Neural cell (in vitro differentiated cells): ENCODE data around the gene TOP1. TPM values are rescaled to one million over a fixed set of nuclear protein-coding genes. Genes with fewer than 3 reads are reported as not detected.

ENCODE experiments used
- H2AFZ ChIP-seq: fragments of 200-600, 300-800 bp; sonication (generic), shearing (Covaris generic); 2 replicates; pipeline ENCODE4 v1.6.0; 2014; ENCODE audit warnings: low read depth, mild to moderate bottlenecking, antibody characterized with exemption, low read length, moderate library complexity
- H3F3A ChIP-seq: fragments of 200-600 bp; shearing (Covaris generic); 2 replicates; pipeline ENCODE4 v1.6.1; 2016; ENCODE audit warnings: mild to moderate bottlenecking, moderate library complexity, mixed read lengths, antibody characterized with exemption, low read length; ENCODE audit not compliant: insufficient read depth, poor library complexity, severe bottlenecking
- H3K27ac ChIP-seq: fragments of 200-600, 300-800 bp; sonication (generic), shearing (Covaris generic); 2 replicates; pipeline ENCODE4 v1.5.1; 2014; ENCODE audit warnings: mild to moderate bottlenecking, low read length, moderate library complexity
- H3K27me3 ChIP-seq: fragments of 300-800, 200-600 bp; sonication (generic), shearing (Covaris generic); 2 replicates; pipeline ENCODE4 v1.6.0; 2014; ENCODE audit warnings: mild to moderate bottlenecking, low read depth, low read length, moderate library complexity; ENCODE audit not compliant: insufficient read depth
- H3K36me3 ChIP-seq: fragments of 300-800, 200-600 bp; sonication (generic), shearing (Covaris generic); 2 replicates; pipeline ENCODE4 v1.5.1; 2014; ENCODE audit warnings: mild to moderate bottlenecking, antibody characterized with exemption, low read length, moderate library complexity; ENCODE audit not compliant: insufficient read depth
- H3K4me2 ChIP-seq: fragments of 300-800, 200-600 bp; sonication (generic), shearing (Covaris generic); 2 replicates; pipeline ENCODE4 v1.6.0; 2014; ENCODE audit warnings: mild to moderate bottlenecking, low read length
- H3K4me3 ChIP-seq: fragments of 300-800, 200-600 bp; sonication (generic), shearing (Covaris generic); 2 replicates; pipeline ENCODE4 v1.5.1; 2014; ENCODE audit warnings: mild to moderate bottlenecking, low read length, moderate library complexity
- H3K79me2 ChIP-seq: fragments of 200-600 bp; shearing (Covaris generic); replicated peaks from 2 replicates; pipeline ENCODE4 v1.6.0; 2014; ENCODE audit warnings: mild to moderate bottlenecking, low read length, moderate library complexity; ENCODE audit not compliant: insufficient read depth
- H3K9ac ChIP-seq: fragments of 300-800, 200-600 bp; sonication (generic), shearing (Covaris generic); 2 replicates; pipeline ENCODE4 v1.6.1; 2016; ENCODE audit warnings: mild to moderate bottlenecking, low read length, mixed read lengths
- H3K9me2 ChIP-seq: fragments of 200-600 bp; shearing (Covaris generic); 2 replicates; pipeline ENCODE4 v1.6.1; 2016; ENCODE audit warnings: mild to moderate bottlenecking, low read length, mixed read lengths; ENCODE audit not compliant: insufficient read depth
- H3K9me3 ChIP-seq: fragments of 200-600, 300-800 bp; sonication (generic), shearing (Covaris generic); 2 replicates; pipeline ENCODE4 v1.6.1; 2016; ENCODE audit warnings: mild to moderate bottlenecking, mixed run types, low read length, moderate library complexity, mixed read lengths
- H4K20me1 ChIP-seq: fragments of 200-600 bp; shearing (Covaris generic); 2 replicates; pipeline ENCODE4 v1.6.1; 2016; ENCODE audit warnings: mild to moderate bottlenecking, mixed run types; ENCODE audit not compliant: insufficient read depth
- CTCF ChIP-seq: fragments of 450-650 bp; IDR thresholded peaks from 2 replicates; pipeline ENCODE4 v1.5.1; 2014; ENCODE audit warnings: antibody characterized with exemption, mild to moderate bottlenecking, moderate library complexity; ENCODE audit not compliant: poor library complexity, severe bottlenecking
- EP300 ChIP-seq: fragments of 450-650 bp; conservative IDR thresholded peaks from 2 replicates; pipeline ENCODE4 v1.6.1; 2014; ENCODE audit warnings: antibody characterized with exemption, mild to moderate bottlenecking, moderate library complexity; ENCODE audit not compliant: poor library complexity, severe bottlenecking
- EZH2 ChIP-seq: fragments of 200-600, 300-800 bp; shearing (Covaris generic), sonication (generic); IDR thresholded peaks from 2 replicates; pipeline ENCODE4 v1.6.1; 2014; ENCODE audit warnings: antibody characterized with exemption, low read length, borderline replicate concordance, mild to moderate bottlenecking; ENCODE audit not compliant: insufficient read depth, poor library complexity, severe bottlenecking
- MXI1 ChIP-seq: fragments of 450-650 bp; conservative IDR thresholded peaks from 2 replicates; pipeline ENCODE4 v1.6.1; 2014; ENCODE audit warnings: antibody characterized with exemption, mild to moderate bottlenecking; ENCODE audit not compliant: poor library complexity, severe bottlenecking
- POLR2AphosphoS5 ChIP-seq: IDR thresholded peaks from 2 replicates; pipeline ENCODE4 v1.6.1; 2012
- RAD21 ChIP-seq: fragments of 450-650 bp; conservative IDR thresholded peaks from 2 replicates; pipeline ENCODE4 v1.6.1; 2014; ENCODE audit warnings: antibody characterized with exemption, mild to moderate bottlenecking, moderate library complexity
- REST ChIP-seq: IDR thresholded peaks from 2 replicates; pipeline ENCODE4 v1.6.1; 2012; ENCODE audit warnings: borderline replicate concordance
- SMC3 ChIP-seq: fragments of 450-650 bp; conservative IDR thresholded peaks from 2 replicates; pipeline ENCODE4 v1.6.1; 2014; ENCODE audit warnings: antibody characterized with exemption, mild to moderate bottlenecking, moderate library complexity; ENCODE audit not compliant: poor library complexity
- TAF1 ChIP-seq: IDR thresholded peaks from 2 replicates; pipeline ENCODE4 v1.6.1; 2012; ENCODE audit warnings: low read depth
- polyA plus RNA-seq: library from polyadenylated mRNA; depleted of rRNA; stranded (reverse); fragments of >200 nt; gene quantifications from 2 replicates; pipeline ENCODE4 v1.2.3, GENCODE V29; 2014

Gene TOP1
- polyA plus RNA-seq, 1 donor from 2014 or later = 33.2 TPM

- no peaks in the 10 kb centered on the region for H3K27me3 ChIP-seq
- no peaks in the 10 kb centered on the region for H3K79me2 ChIP-seq
- no peaks in the 10 kb centered on the region for H4K20me1 ChIP-seq
- no peak overlapping the region for H3K9ac ChIP-seq
- H3K9me2 ChIP-seq = no peaks in the 10 kb centered on the region
- no peak overlapping the region for H3K4me3 ChIP-seq
- H3K9me3 ChIP-seq = no peaks in the 10 kb centered on the region
- no peaks in the 10 kb centered on the region for H3K36me3 ChIP-seq
- no peak overlapping the region for H2AFZ ChIP-seq
- H3K4me2 ChIP-seq = no peak overlapping the region
- TF ChIP-seq REST (no peak), MXI1 (no peak), EZH2 (no peak), POLR2AphosphoS5 (no peak), CTCF (no peak), TAF1 (no peak), RAD21 (no peak), SMC3 (no peak), EP300 (no peak)
- H3F3A ChIP-seq = no peaks in the 10 kb centered on the region
- H3K27ac ChIP-seq = no peak overlapping the region
Observed at GRCh38 chr20:40996326-40996725, 32.3 kb upstream of the TOP1 start.

GRCh38 chr20:40997116-40997515 lies 31.5 kb upstream of the TOP1 start:
- Histone ChIP-seq H3K79me2 (no peaks in the 10 kb centered on the region), H3F3A (no peaks in the 10 kb centered on the region), H3K9ac (no peak overlapping the region), H3K9me3 (no peaks in the 10 kb centered on the region), H3K4me2 (no peak overlapping the region), H3K36me3 (no peaks in the 10 kb centered on the region), H2AFZ (no peak overlapping the region), H3K9me2 (no peaks in the 10 kb centered on the region), H4K20me1 (no peaks in the 10 kb centered on the region), H3K27me3 (no peaks in the 10 kb centered on the region), H3K4me3 (no peak overlapping the region), H3K27ac (no peak overlapping the region)
- TF ChIP-seq SMC3 = no peak
- no peak for TF ChIP-seq EZH2

GRCh38 chr20:40999841-41000240 lies 28.8 kb upstream of the TOP1 start:
- Histone ChIP-seq H3K27ac (no peak overlapping the region), H3K9me3 (no peaks in the 10 kb centered on the region), H3K4me3 (no peak overlapping the region), H4K20me1 (no peaks in the 10 kb centered on the region), H3K4me2 (no peak overlapping the region), H2AFZ (no peak overlapping the region), H3K36me3 (no peaks in the 10 kb centered on the region), H3F3A (no peaks in the 10 kb centered on the region), H3K9me2 (no peaks in the 10 kb centered on the region), H3K27me3 (no peaks in the 10 kb centered on the region), H3K79me2 (no peaks in the 10 kb centered on the region), H3K9ac (no peak overlapping the region)
- no peak for TF ChIP-seq SMC3
- no peak for TF ChIP-seq RAD21
- TF ChIP-seq EP300 = no peak
- no peak for TF ChIP-seq TAF1
